GM23338 (cell line): Measurements from ENCODE around the gene MSN. TPM values are rescaled to one million over a fixed set of nuclear protein-coding genes. Genes with fewer than 3 reads are reported as not detected.

ENCODE experiments used
- ATAC-seq: fragments of 200-7000 bp; cut with Tn5 transposase; 3 replicates; pipeline ENCODE4 v1.9.1; 2020
- DNase-seq: peaks from one replicate; pipeline ENCODE4 v3.0.0-alpha.2; 2015; ENCODE audit warnings: low spot score
- H2AFZ ChIP-seq: fragments of 200-600 bp; sonication (generic); 2 replicates; pipeline ENCODE4 v1.8.0; 2016; ENCODE audit warnings: antibody characterized with exemption, mild to moderate bottlenecking, moderate library complexity
- H3F3A ChIP-seq: fragments of 200-600 bp; sonication (generic); replicated peaks from 2 replicates; pipeline ENCODE4 v1.8.0; 2017; ENCODE audit warnings: antibody characterized with exemption, mixed run types, low read depth
- H3K27ac ChIP-seq: fragments of 200-600 bp; sonication (generic); 2 replicates; pipeline ENCODE4 v1.6.1; 2016; ENCODE audit warnings: low read depth
- H3K27me3 ChIP-seq: fragments of 200-600 bp; sonication (generic); 2 replicates; pipeline ENCODE4 v1.8.0; 2016; ENCODE audit warnings: mild to moderate bottlenecking, mixed run types, moderate library complexity; ENCODE audit not compliant: insufficient read depth
- H3K36me3 ChIP-seq: fragments of 200-600 bp; sonication (generic); 2 replicates; pipeline ENCODE4 v1.8.0; 2016; ENCODE audit warnings: mild to moderate bottlenecking; ENCODE audit not compliant: insufficient read depth
- H3K4me1 ChIP-seq: fragments of 200-600 bp; sonication (generic); 2 replicates; pipeline ENCODE4 v1.8.0; 2016; ENCODE audit warnings: mild to moderate bottlenecking, moderate library complexity; ENCODE audit not compliant: insufficient read depth
- H3K4me2 ChIP-seq: fragments of 200-600 bp; sonication (generic); 2 replicates; pipeline ENCODE4 v1.7.1; 2017; ENCODE audit warnings: mixed run types
- H3K4me3 ChIP-seq: fragments of 200-600 bp; sonication (generic); 2 replicates; pipeline ENCODE4 v1.6.1; 2016; ENCODE audit warnings: mixed run types
- H3K79me2 ChIP-seq: fragments of 200-600 bp; sonication (generic); replicated peaks from 2 replicates; pipeline ENCODE4 v1.8.0; 2017; ENCODE audit warnings: mild to moderate bottlenecking; ENCODE audit not compliant: insufficient read depth
- H3K9me2 ChIP-seq: fragments of 200-600 bp; sonication (generic); 2 replicates; pipeline ENCODE4 v1.8.0; 2017; ENCODE audit not compliant: insufficient read depth
- H4K20me1 ChIP-seq: fragments of 200-600 bp; sonication (generic); replicated peaks from 2 replicates; pipeline ENCODE4 v1.8.0; 2017; ENCODE audit warnings: mild to moderate bottlenecking; ENCODE audit not compliant: insufficient read depth
- H3K27ac Mint-ChIP-seq: 2 replicates; pipeline ENCODE4 v1.8.0; 2020; ENCODE audit warnings: inconsistent platforms, mild to moderate bottlenecking, moderate library complexity, mixed read lengths
- H3K27me3 Mint-ChIP-seq: 3 replicates; pipeline ENCODE4 v1.8.0; 2022; ENCODE audit warnings: low read depth, mild to moderate bottlenecking, moderate library complexity, mixed read lengths, inconsistent platforms; ENCODE audit not compliant: insufficient read depth, poor library complexity
- H3K36me3 Mint-ChIP-seq: 3 replicates; pipeline ENCODE4 v1.8.0; 2021; ENCODE audit warnings: low read depth, mild to moderate bottlenecking, inconsistent platforms, moderate library complexity, mixed read lengths
- H3K4me1 Mint-ChIP-seq: 3 replicates; pipeline ENCODE4 v1.8.0; 2020; ENCODE audit warnings: mild to moderate bottlenecking, inconsistent platforms, mixed read lengths
- H3K4me3 Mint-ChIP-seq: 3 replicates; pipeline ENCODE4 v1.8.0; 2021; ENCODE audit warnings: moderate library complexity, mild to moderate bottlenecking, inconsistent platforms, mixed read lengths
- H3K9me3 Mint-ChIP-seq: 3 replicates; pipeline ENCODE4 v1.8.0; 2020; ENCODE audit warnings: moderate library complexity, mild to moderate bottlenecking, inconsistent platforms, mixed read lengths
- CTCF ChIP-seq, 2 experiments: fragments of 200-600 bp in 1 of 2; sonication (generic) in 1 of 2; conservative IDR thresholded peaks; 2 replicates each; pipeline versions ENCODE4 v1.5.1 to v1.6.1; 2016 to 2017; ENCODE audit warnings: antibody characterized with exemption in 2 of 2, low read depth in 2 of 2, mild to moderate bottlenecking in 2 of 2, moderate library complexity in 1 of 2
- ETS1 ChIP-seq: IDR thresholded peaks from 2 replicates; pipeline ENCODE4 v1.6.1; 2016; ENCODE audit warnings: antibody characterized with exemption
- EZH2 ChIP-seq: fragments of 200-600 bp; sonication (generic); IDR thresholded peaks from one replicate; pipeline ENCODE4 v1.8.0; 2017; ENCODE audit warnings: antibody characterized with exemption, mild to moderate bottlenecking, low read depth; ENCODE audit not compliant: unreplicated experiment
- JUNB ChIP-seq: IDR thresholded peaks from one replicate; pipeline ENCODE4 v1.6.1; 2016; ENCODE audit warnings: antibody characterized with exemption; ENCODE audit not compliant: unreplicated experiment
- NANOG ChIP-seq: IDR thresholded peaks from 2 replicates; pipeline ENCODE4 v1.6.1; 2016; ENCODE audit warnings: antibody characterized with exemption, borderline replicate concordance
- STAT1 ChIP-seq: IDR thresholded peaks from one replicate; pipeline ENCODE4 v1.6.1; 2016; ENCODE audit warnings: antibody characterized with exemption; ENCODE audit not compliant: unreplicated experiment
- ZNF114 ChIP-seq: fragments of 250-450 bp; sonication (Bioruptor Pico); IDR thresholded peaks from 2 replicates; pipeline ENCODE4 v1.5.0; 2020; ENCODE audit warnings: mild to moderate bottlenecking, moderate library complexity
- polyA plus RNA-seq: library from polyadenylated mRNA; unstranded; fragments of >200 nt; fragmentation: Nextera tagmentation; extraction: Ambion mirVana; gene quantifications from 2 replicates; pipeline ENCODE4 v1.2.1, GENCODE V29; 2016
- total RNA-seq: library from RNA; depleted of rRNA; stranded (reverse); fragments of >200 nt; shearing (Covaris generic); gene quantifications from 2 replicates; pipeline ENCODE4 v1.2.3, GENCODE V29; 2014

Gene MSN
- total and polyA plus RNA-seq, 2 experiments from 2014 or later: 49.2 to 120 TPM

- TF ChIP-seq ZNF114 (CRISPR knock-in tag): no peak
- ATAC-seq (no peak), DNase-seq (no peak)
- Mint-ChIP-seq H3K4me1 (peaks cover 24% of the 10 kb centered on the region), H3K27ac (no peak overlapping the region; the same call in 1 of the 2 replicates), H3K9me3 (no peaks in the 10 kb centered on the region), H3K27me3 (no peaks in the 10 kb centered on the region), H3K36me3 (peaks cover 10% of the 10 kb centered on the region; the same call in 2 of the 3 replicates), H3K4me3 (no peak overlapping the region)
- no peaks in the 10 kb centered on the region for H3K27me3 ChIP-seq
- H3K9me2 ChIP-seq: no peaks in the 10 kb centered on the region
- no peak overlapping the region for H3K27ac ChIP-seq
- H3K4me1 ChIP-seq: no peaks in the 10 kb centered on the region; the same call in 1 of the 2 replicates
- H3F3A ChIP-seq: no peaks in the 10 kb centered on the region
- H3K4me3 ChIP-seq: no peak overlapping the region
- H3K4me2 ChIP-seq: no peak overlapping the region
- H3K79me2 ChIP-seq: peaks cover 38% of the 10 kb centered on the region
- no peak overlapping the region for H2AFZ ChIP-seq
- no peaks in the 10 kb centered on the region for H3K36me3 ChIP-seq
- H4K20me1 ChIP-seq: no peaks in the 10 kb centered on the region
These were observed 38.0 kb downstream of the MSN start for GRCh38 chrX:65705439-65705838.

GRCh38 chrX:65706041-65706828, 38.8 kb downstream of the MSN start:
- TF ChIP-seq STAT1: no peak
- no peak for TF ChIP-seq ETS1
- no peak for TF ChIP-seq CTCF (conservative IDR thresholded peaks at IDR 0.05; ENCODE audit: low read depth in 2 of 2)
- no peak for TF ChIP-seq JUNB
- H3K27ac Mint-ChIP-seq: no peak overlapping the region; the same call in 1 of the 2 replicates
- H3K36me3 Mint-ChIP-seq: peaks cover 8% of the 10 kb centered on the region; the same call in 2 of the 3 replicates
- H4K20me1 ChIP-seq: no peaks in the 10 kb centered on the region
- H3K27me3 Mint-ChIP-seq: no peaks in the 10 kb centered on the region
- no peaks in the 10 kb centered on the region for H3K36me3 ChIP-seq
- peaks cover 24% of the 10 kb centered on the region for H3K4me1 Mint-ChIP-seq
- no peak for ATAC-seq
- no peaks in the 10 kb centered on the region for H3K9me2 ChIP-seq
- no peak overlapping the region for H3K27ac ChIP-seq
- H3F3A ChIP-seq: no peaks in the 10 kb centered on the region
- H2AFZ ChIP-seq: no peak overlapping the region
- no peaks in the 10 kb centered on the region; the same call in 1 of the 2 replicates for H3K4me1 ChIP-seq
- no peak overlapping the region for H3K4me2 ChIP-seq
- no peaks in the 10 kb centered on the region for H3K9me3 Mint-ChIP-seq
- peaks cover 32% of the 10 kb centered on the region for H3K79me2 ChIP-seq
- H3K4me3 Mint-ChIP-seq: no peak overlapping the region
- no peak for DNase-seq
- H3K4me3 ChIP-seq: no peak overlapping the region
- no peaks in the 10 kb centered on the region for H3K27me3 ChIP-seq

DNA sequence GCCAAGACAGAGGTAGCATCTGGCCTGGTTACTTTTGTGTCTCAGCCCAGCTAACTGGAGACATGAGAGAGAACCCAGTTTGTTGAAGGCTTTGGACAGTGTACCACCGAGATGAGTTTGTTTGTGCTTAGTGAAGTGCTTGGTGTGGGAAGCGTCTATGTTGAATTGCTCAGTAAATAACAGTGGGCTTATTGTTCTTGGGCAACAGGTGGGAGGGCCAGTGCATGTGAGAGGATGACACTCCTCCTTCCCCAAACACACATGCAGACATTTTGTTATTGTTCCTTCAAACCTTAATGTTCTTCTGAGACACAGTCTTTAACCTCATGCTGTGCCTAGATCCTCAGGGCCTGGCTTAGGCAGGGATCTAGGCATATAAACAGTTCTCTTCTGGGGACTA, 39.7 kb downstream of the MSN start:
- no peaks in the 10 kb centered on the region for H3K36me3 ChIP-seq
- Mint-ChIP-seq H3K27ac (no peak overlapping the region), H3K4me1 (peaks cover 29% of the 10 kb centered on the region), H3K27me3 (no peaks in the 10 kb centered on the region), H3K4me3 (no peak overlapping the region), H3K9me3 (no peaks in the 10 kb centered on the region), H3K36me3 (peaks cover 7% of the 10 kb centered on the region; the same call in 2 of the 3 replicates)
- no peak overlapping the region for H3K4me3 ChIP-seq
- H3K79me2 ChIP-seq: peaks cover 30% of the 10 kb centered on the region
- no peak overlapping the region for H3K27ac ChIP-seq
- no peaks in the 10 kb centered on the region; the same call in 1 of the 2 replicates for H3K4me1 ChIP-seq
- ATAC-seq (no peak), DNase-seq (no peak)
- H3K27me3 ChIP-seq: no peaks in the 10 kb centered on the region
- H4K20me1 ChIP-seq: no peaks in the 10 kb centered on the region
- no peak overlapping the region for H3K4me2 ChIP-seq
- H2AFZ ChIP-seq: no peak overlapping the region
- no peaks in the 10 kb centered on the region for H3K9me2 ChIP-seq
- no peaks in the 10 kb centered on the region for H3F3A ChIP-seq
- TF ChIP-seq EZH2 (no peak), JUNB (no peak), ZNF114 (CRISPR knock-in tag) (no peak), NANOG (no peak)
